ENCODE measurements around the gene KRT84.

DNA sequence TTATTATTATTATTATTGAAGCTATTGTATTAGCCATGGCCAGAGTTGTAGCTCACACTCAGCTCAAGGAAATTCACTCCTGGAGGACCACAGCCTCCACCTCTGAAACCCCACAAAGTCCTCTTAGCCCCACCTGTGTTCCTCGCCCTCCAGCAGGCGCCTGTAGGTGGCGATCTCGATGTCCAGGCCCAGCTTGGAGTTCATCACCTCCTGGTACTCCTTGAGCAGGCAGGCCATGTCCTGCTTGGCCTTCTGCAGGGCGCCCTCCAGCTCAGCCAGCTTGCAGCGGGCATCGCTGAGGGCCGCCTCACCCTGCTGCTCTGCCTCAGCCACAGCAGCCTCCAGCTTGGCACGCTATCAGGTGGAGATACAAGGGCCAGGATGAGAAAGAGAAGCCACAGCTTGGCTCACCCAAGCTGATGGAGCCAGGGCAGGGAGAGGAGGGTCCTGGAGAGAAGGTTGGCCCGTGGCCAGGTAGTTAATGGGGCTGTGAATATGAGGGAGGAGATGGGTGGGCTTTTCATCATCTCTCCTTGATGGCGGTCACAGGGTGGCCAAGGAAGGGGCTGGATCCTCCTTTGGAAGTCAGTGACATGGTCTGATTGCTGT lies 23.2 kb downstream of the KRT84 start:
- TF ChIP-seq, protein P1, sequence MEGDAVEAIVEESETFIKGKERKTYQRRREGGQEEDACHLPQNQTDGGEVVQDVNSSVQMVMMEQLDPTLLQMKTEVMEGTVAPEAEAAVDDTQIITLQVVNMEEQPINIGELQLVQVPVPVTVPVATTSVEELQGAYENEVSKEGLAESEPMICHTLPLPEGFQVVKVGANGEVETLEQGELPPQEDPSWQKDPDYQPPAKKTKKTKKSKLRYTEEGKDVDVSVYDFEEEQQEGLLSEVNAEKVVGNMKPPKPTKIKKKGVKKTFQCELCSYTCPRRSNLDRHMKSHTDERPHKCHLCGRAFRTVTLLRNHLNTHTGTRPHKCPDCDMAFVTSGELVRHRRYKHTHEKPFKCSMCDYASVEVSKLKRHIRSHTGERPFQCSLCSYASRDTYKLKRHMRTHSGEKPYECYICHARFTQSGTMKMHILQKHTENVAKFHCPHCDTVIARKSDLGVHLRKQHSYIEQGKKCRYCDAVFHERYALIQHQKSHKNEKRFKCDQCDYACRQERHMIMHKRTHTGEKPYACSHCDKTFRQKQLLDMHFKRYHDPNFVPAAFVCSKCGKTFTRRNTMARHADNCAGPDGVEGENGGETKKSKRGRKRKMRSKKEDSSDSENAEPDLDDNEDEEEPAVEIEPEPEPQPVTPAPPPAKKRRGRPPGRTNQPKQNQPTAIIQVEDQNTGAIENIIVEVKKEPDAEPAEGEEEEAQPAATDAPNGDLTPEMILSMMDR (conservative IDR thresholded peaks at IDR 0.05; ENCODE audit: low read length), result peak; percentile 63
- no peak for TF ChIP-seq EZH2phosphoT487 (IDR thresholded peaks at IDR 0.05; ENCODE audit: borderline replicate concordance)
